Mesendoderm (in vitro differentiated cells): ENCODE measurements around the gene AP1G2.

Source experiments
- DNase-seq: peaks from one replicate; pipeline ENCODE4 v3.0.0; 2013
- H2AK5ac ChIP-seq: 2 replicates; pipeline ENCODE4 v1.6.1; 2013; ENCODE audit warnings: low read length, inconsistent platforms
- H2BK120ac ChIP-seq: 2 replicates; pipeline ENCODE4 v1.6.1; 2013; ENCODE audit warnings: low read depth, mild to moderate bottlenecking, low read length, moderate library complexity, mixed read lengths
- H2BK15ac ChIP-seq: replicated peaks from 2 replicates; pipeline ENCODE4 v1.6.1; 2013; ENCODE audit warnings: low read depth, mild to moderate bottlenecking, moderate library complexity
- H2BK5ac ChIP-seq: 2 replicates; pipeline ENCODE4 v1.6.1; 2013; ENCODE audit warnings: low read length, inconsistent platforms
- H3K18ac ChIP-seq: 2 replicates; pipeline ENCODE4 v1.6.1; 2013; ENCODE audit warnings: mild to moderate bottlenecking, low read length, mixed read lengths
- H3K23ac ChIP-seq: one replicate; pipeline ENCODE4 v1.6.1; 2013; ENCODE audit warnings: low read length
- H3K27ac ChIP-seq: 2 replicates; pipeline ENCODE4 v1.5.1; 2013; ENCODE audit warnings: low read depth, mild to moderate bottlenecking, inconsistent platforms, low read length, moderate library complexity
- H3K27me3 ChIP-seq: 2 replicates; pipeline ENCODE4 v1.6.1; 2013; ENCODE audit warnings: low read length, control low read depth, mild to moderate bottlenecking, inconsistent platforms; ENCODE audit not compliant: insufficient read depth, poor library complexity
- H3K36me3 ChIP-seq: 2 replicates; pipeline ENCODE4 v1.6.1; 2013; ENCODE audit warnings: low read length, inconsistent platforms; ENCODE audit not compliant: control insufficient read depth, insufficient read depth
- H3K4ac ChIP-seq: one replicate; pipeline ENCODE4 v1.6.1; 2013; ENCODE audit warnings: low read depth, mild to moderate bottlenecking, low read length, moderate library complexity
- H3K4me1 ChIP-seq: 2 replicates; pipeline ENCODE4 v1.6.1; 2013; ENCODE audit warnings: low read depth, low read length, inconsistent platforms; ENCODE audit not compliant: control insufficient read depth
- H3K4me2 ChIP-seq: 2 replicates; pipeline ENCODE4 v1.6.1; 2013; ENCODE audit warnings: low read length
- H3K4me3 ChIP-seq: 2 replicates; pipeline ENCODE4 v1.5.1; 2013; ENCODE audit warnings: mild to moderate bottlenecking, low read length
- H3K56ac ChIP-seq: one replicate; pipeline ENCODE4 v1.6.1; 2013; ENCODE audit warnings: low read length
- H3K79me1 ChIP-seq: 2 replicates; pipeline ENCODE4 v1.6.1; 2013; ENCODE audit warnings: low read length, inconsistent platforms
- H3K79me2 ChIP-seq: 2 replicates; pipeline ENCODE4 v1.6.1; 2013; ENCODE audit warnings: mild to moderate bottlenecking, low read length; ENCODE audit not compliant: control insufficient read depth, insufficient read depth
- H3K9ac ChIP-seq: 2 replicates; pipeline ENCODE4 v1.6.1; 2013; ENCODE audit warnings: low read length, inconsistent platforms
- H4K5ac ChIP-seq: one replicate; pipeline ENCODE4 v1.6.1; 2013; ENCODE audit warnings: low read length
- H4K8ac ChIP-seq: one replicate; pipeline ENCODE4 v1.6.1; 2013; ENCODE audit warnings: low read depth, mild to moderate bottlenecking, control low read depth, low read length, moderate library complexity
- WGBS: extraction: QIAGEN DNeasy Blood & Tissue Kit; methylation state at CpG from one replicate; pipeline ENCODE4 v1.1.7; 2013; ENCODE audit warnings: low lambda C conversion rate, missing lambda C conversion rate; ENCODE audit not compliant: insufficient coverage; ENCODE audit errors: extremely low coverage; 5-methylcytosine and 5-hydroxymethylcytosine counted together

The AP1G2 gene

GRCh38 chr14:23578560-23579310 is 11.1 kb upstream of the AP1G2 start, which contains the start of gene JPH4:
TSS of gene JPH4 (minus strand) at chr14:23578790. CDS start at chr14:23577453, 1,337 bp downstream.
- Histone ChIP-seq H3K18ac (no peak within 1 kb of the TSS), H2BK120ac (no peak within 1 kb of the TSS), H3K56ac (peak within 1 kb of the TSS; percentile 74), H3K79me1 (no peaks in the 10 kb centered on the region), H3K27ac (no peak within 1 kb of the TSS), H3K4me1 (no peaks in the 10 kb centered on the region), H3K79me2 (no peaks in the 10 kb centered on the region), H3K4me2 (peak within 1 kb of the TSS; percentile 56), H3K36me3 (no peaks in the 10 kb centered on the region), H3K4ac (no peak within 1 kb of the TSS), H3K23ac (no peak within 1 kb of the TSS), H4K5ac (no peak within 1 kb of the TSS), H3K4me3 (peak within 1 kb of the TSS; percentile 23), H2AK5ac (no peak within 1 kb of the TSS), H3K27me3 (peaks cover 11% of the 10 kb centered on the region), H3K9ac (no peak within 1 kb of the TSS), H2BK5ac (no peak within 1 kb of the TSS), H4K8ac (no peak within 1 kb of the TSS), H2BK15ac (no peak within 1 kb of the TSS)
- DNase-seq = no peak
- WGBS = no CpG with 5 or more reads among the region's 18 CpGs

- Histone ChIP-seq H3K79me1 (no peaks in the 10 kb centered on the region), H3K4me3 (no peak overlapping the region), H3K27ac (no peak overlapping the region), H3K4me1 (no peaks in the 10 kb centered on the region), H2BK15ac (no peak overlapping the region), H2AK5ac (no peak overlapping the region), H3K23ac (no peak overlapping the region), H3K27me3 (peaks cover 11% of the 10 kb centered on the region), H3K56ac (peak overlapping the region; percentile 7), H2BK120ac (no peak overlapping the region), H4K5ac (no peak overlapping the region), H3K9ac (no peak overlapping the region), H2BK5ac (no peak overlapping the region), H3K4me2 (peak overlapping the region; percentile 48), H4K8ac (no peak overlapping the region), H3K36me3 (no peaks in the 10 kb centered on the region), H3K4ac (no peak overlapping the region), H3K18ac (no peak overlapping the region), H3K79me2 (no peaks in the 10 kb centered on the region)
- no CpG with 5 or more reads among the region's 24 CpGs for WGBS
- DNase-seq = no peak
Observed at GRCh38 chr14:23577710-23578392, 10.3 kb upstream of the AP1G2 start.

GRCh38 chr14:23577004-23577681 is 9.6 kb upstream of the AP1G2 start:
- Histone ChIP-seq H2BK120ac (no peak overlapping the region), H3K4ac (no peak overlapping the region), H3K79me2 (no peaks in the 10 kb centered on the region), H3K27ac (no peak overlapping the region), H3K9ac (peak overlapping the region; percentile 54), H3K18ac (no peak overlapping the region), H2AK5ac (no peak overlapping the region), H2BK5ac (no peak overlapping the region), H3K4me2 (peak overlapping the region; percentile 36), H3K27me3 (peaks cover 11% of the 10 kb centered on the region), H4K5ac (no peak overlapping the region), H2BK15ac (no peak overlapping the region), H3K4me3 (no peak overlapping the region), H3K36me3 (no peaks in the 10 kb centered on the region), H3K79me1 (no peaks in the 10 kb centered on the region), H3K4me1 (no peaks in the 10 kb centered on the region), H3K23ac (no peak overlapping the region), H4K8ac (no peak overlapping the region), H3K56ac (peak overlapping the region; percentile 76)
- DNase-seq = peak; percentile 46
- WGBS = no CpG with 5 or more reads among the region's 67 CpGs

- H2BK120ac ChIP-seq = no peak overlapping the region
- no peak overlapping the region for H3K18ac ChIP-seq
- H3K79me1 ChIP-seq = no peaks in the 10 kb centered on the region
- H3K23ac ChIP-seq = no peak overlapping the region
- H3K27me3 ChIP-seq = peaks cover 11% of the 10 kb centered on the region
- H3K4ac ChIP-seq = no peak overlapping the region
- no peak overlapping the region for H4K8ac ChIP-seq
- no peak overlapping the region for H3K4me3 ChIP-seq
- H3K9ac ChIP-seq = no peak overlapping the region
- H3K56ac ChIP-seq = no peak overlapping the region
- WGBS = no CpG with 5 or more reads among the region's 5 CpGs
- H2AK5ac ChIP-seq = no peak overlapping the region
- DNase-seq = no peak
- H3K27ac ChIP-seq = no peak overlapping the region
- no peak overlapping the region for H2BK15ac ChIP-seq
- no peak overlapping the region for H4K5ac ChIP-seq
- H2BK5ac ChIP-seq = no peak overlapping the region
- H3K4me1 ChIP-seq = peaks cover 2% of the 10 kb centered on the region
- no peaks in the 10 kb centered on the region for H3K36me3 ChIP-seq
- no peaks in the 10 kb centered on the region for H3K79me2 ChIP-seq
- H3K4me2 ChIP-seq = no peak overlapping the region
Observed at GRCh38 chr14:23573384-23574015, 5.9 kb upstream of the AP1G2 start.

- Histone ChIP-seq H3K9ac (no peak overlapping the region), H2AK5ac (no peak overlapping the region), H3K79me2 (no peaks in the 10 kb centered on the region), H3K23ac (peak overlapping the region; percentile 7), H3K27me3 (peaks cover 11% of the 10 kb centered on the region), H4K5ac (no peak overlapping the region), H3K18ac (no peak overlapping the region), H3K4me2 (no peak overlapping the region), H2BK120ac (no peak overlapping the region), H4K8ac (no peak overlapping the region), H2BK15ac (no peak overlapping the region), H3K4me3 (no peak overlapping the region), H3K36me3 (no peaks in the 10 kb centered on the region), H3K27ac (no peak overlapping the region), H3K4ac (no peak overlapping the region), H3K56ac (peak overlapping the region; percentile 15), H3K79me1 (no peaks in the 10 kb centered on the region), H2BK5ac (no peak overlapping the region), H3K4me1 (peaks cover 3% of the 10 kb centered on the region)
- DNase-seq = no peak
- WGBS = no CpG with 5 or more reads among the region's 4 CpGs
Observed at GRCh38 chr14:23572836-23573235, 5.2 kb upstream of the AP1G2 start.
